ENCODE measurements around the gene ZNF665.

DNA sequence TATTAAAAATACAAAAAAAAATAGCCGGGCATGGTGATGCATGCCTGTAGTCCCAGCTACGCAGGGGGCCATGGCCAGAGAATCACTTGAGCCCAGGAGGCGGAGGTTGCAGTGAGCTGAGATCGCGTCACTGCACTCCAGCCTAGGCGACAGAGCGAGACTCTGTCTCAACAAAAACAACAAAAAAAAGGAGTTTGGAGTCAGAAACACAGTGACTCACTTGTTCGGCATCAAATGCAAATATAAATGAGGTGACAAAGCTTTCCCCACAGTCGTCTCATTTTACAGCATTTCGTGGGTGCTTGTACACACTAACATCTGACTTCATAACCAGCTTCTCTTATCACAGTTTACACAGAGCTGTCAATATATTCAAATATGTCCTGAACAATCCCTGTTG, 11.0 kb downstream of the ZNF665 start:
- TF ChIP-seq POLR2A (IDR thresholded peaks at IDR 0.05; ENCODE audit: low read length): no peak
- TF ChIP-seq GATA1 (IDR thresholded peaks at IDR 0.05; ENCODE audit: low read depth, low read length): no peak
